Choroid plexus epithelial cell (primary cell): ENCODE results near the gene EGF.
A peak's percentile ranks its signal among the peaks of the same experiment; 100 is the strongest.

Experiments
- DNase-seq: peaks from one replicate; pipeline ENCODE4 v3.0.0-alpha.2; 2010; ENCODE audit warnings: low read depth
- H3K4me3 ChIP-seq: 2 replicates; pipeline ENCODE4 v1.5.1; 2011; ENCODE audit warnings: low read depth, mild to moderate bottlenecking, control low read depth, low read length, moderate library complexity
- CTCF ChIP-seq: conservative IDR thresholded peaks from 2 replicates; pipeline ENCODE4 v1.5.1; 2011; ENCODE audit warnings: low read depth, mild to moderate bottlenecking, control low read depth, inconsistent platforms, low read length, moderate library complexity

Gene EGF

DNA sequence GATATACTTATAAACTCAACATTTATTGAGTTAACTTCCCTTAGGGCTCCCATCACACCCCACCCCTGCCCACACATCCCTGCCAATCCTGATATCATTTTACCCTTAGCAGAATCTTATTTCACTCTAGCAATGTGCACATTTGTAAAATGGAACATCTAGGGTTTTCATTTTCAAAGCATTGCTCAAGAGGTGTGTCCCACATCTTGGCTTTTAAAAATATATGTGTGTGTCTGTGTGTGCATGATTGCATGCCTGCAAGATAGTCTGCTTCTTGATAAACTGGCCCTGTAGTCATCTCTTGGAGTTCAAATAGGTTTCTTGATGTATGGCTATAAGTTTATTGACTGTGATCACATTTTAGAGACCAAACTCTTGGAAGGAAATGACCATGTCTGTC is 26.4 kb upstream of the EGF start:
- no peak for DNase-seq
- H3K4me3 ChIP-seq = no peak overlapping the region
- TF ChIP-seq CTCF = no peak

GRCh38 chr4:109887071-109887470 is 25.6 kb upstream of the EGF start:
- no peak for DNase-seq
- H3K4me3 ChIP-seq = no peak overlapping the region
- no peak for TF ChIP-seq CTCF

GRCh38 chr4:109890076-109890475 is 22.6 kb upstream of the EGF start:
- no peak for TF ChIP-seq CTCF

DNA sequence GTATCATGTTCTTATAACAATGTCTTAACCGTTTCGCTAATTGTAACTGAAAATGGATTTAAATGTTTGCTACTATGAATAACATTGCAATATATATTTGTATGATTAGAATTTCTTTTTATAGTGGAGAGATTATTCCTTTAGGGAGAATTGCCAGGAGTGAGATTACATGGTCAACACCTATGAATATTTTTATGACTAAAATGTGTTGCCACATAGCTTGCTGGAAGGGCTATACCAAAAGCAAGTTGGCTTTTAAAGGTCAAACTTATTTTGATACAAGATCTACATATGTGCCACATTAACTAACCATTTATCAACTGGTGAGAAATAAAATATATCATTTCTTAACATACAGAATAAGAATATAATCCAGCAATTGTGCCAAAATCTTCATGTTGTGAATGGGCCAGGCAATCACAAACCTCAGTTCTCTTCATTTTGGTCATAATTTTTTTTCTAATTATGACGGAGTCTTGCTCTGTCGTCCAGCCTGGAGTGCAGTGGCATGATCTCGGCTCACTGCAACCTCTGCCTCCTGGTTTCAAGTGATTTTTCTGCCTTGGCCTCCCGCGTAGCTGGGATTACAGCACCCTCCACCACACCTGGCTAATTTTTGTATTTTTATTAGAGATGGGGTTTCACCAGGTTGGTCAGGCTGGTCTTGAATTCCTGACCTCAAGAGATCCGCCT is 10.0 kb upstream of the EGF start:
- DNase-seq = no peak
- TF ChIP-seq CTCF = no peak
- H3K4me3 ChIP-seq = no peak overlapping the region

More at GRCh38 chr4:109890076-109890475, 22.6 kb upstream of the EGF start:
- DNase-seq = no peak
- H3K4me3 ChIP-seq = no peak overlapping the region

DNA sequence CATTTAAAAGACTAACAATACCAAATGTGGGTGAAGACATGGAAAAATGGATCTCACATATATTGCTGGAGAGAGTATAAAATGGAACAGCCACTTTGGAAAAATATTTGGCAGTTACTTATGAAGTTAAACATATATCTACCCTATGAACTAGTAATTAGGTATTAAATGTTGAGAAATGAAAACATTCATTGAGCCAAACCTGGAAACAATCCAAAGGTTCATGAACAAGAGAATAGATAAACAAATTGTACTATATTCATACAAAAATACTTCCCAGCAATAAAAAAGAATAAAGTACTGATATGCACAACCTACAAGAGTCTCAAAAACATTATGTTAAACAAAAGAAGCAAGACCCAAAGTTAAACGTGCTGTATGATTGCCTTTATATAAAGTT is 4.0 kb upstream of the EGF start:
- DNase-seq = peak; percentile 7
- TF ChIP-seq CTCF = no peak
- no peak overlapping the region for H3K4me3 ChIP-seq

- no peak for TF ChIP-seq CTCF
- H3K4me3 ChIP-seq = no peak overlapping the region
- DNase-seq = no peak
These were observed 2.4 kb upstream of the EGF start for GRCh38 chr4:109910256-109910655.

GRCh38 chr4:109913596-109914241 is 1.0 kb downstream of the EGF start:
- TF ChIP-seq CTCF = no peak
- H3K4me3 ChIP-seq = no peak overlapping the region
- no peak for DNase-seq
